SK-N-MC (cell line): Measurements from ENCODE around the gene EPOP.
"Not testable (repeated sequence)": the region's sequence is repeated elsewhere in the genome, so short reads cannot be mapped to it uniquely, and the experiment has no call there.

Source experiments
- DNase-seq: peaks from one replicate; pipeline ENCODE4 v3.0.0-alpha.2; 2011; ENCODE audit warnings: low read depth, low spot score
- H3K27ac ChIP-seq: fragments of 200-600 bp; sonication (generic); 2 replicates; pipeline ENCODE4 v1.5.1; 2016; ENCODE audit warnings: mixed run types
- H3K36me3 ChIP-seq: fragments of 200-600 bp; sonication (generic); 2 replicates; pipeline ENCODE4 v1.6.1; 2017; ENCODE audit warnings: antibody characterized with exemption, low read length, mixed read lengths; ENCODE audit not compliant: insufficient read depth
- H3K4me3 ChIP-seq: fragments of 200-600 bp; sonication (generic); 2 replicates; pipeline ENCODE4 v1.5.1; 2016
- H3K9ac ChIP-seq: fragments of 200-600 bp; sonication (generic); 2 replicates; pipeline ENCODE4 v1.8.0; 2017; ENCODE audit warnings: mixed run types, mixed read lengths; ENCODE audit not compliant: insufficient read length
- H3K9me3 ChIP-seq: fragments of 200-600 bp; sonication (generic); 2 replicates; pipeline ENCODE4 v1.6.1; 2017; ENCODE audit warnings: low read depth, mild to moderate bottlenecking, antibody characterized with exemption, low read length, moderate library complexity, mixed read lengths
- EZH2 ChIP-seq: fragments of 200-600 bp; sonication (generic); IDR thresholded peaks from one replicate; pipeline ENCODE4 v1.6.1; 2017; ENCODE audit warnings: antibody characterized with exemption
- FOXP2 ChIP-seq: optimal IDR thresholded peaks from 2 replicates; pipeline ENCODE3; 2011; ENCODE audit warnings: mild to moderate bottlenecking, moderate library complexity; ENCODE audit not compliant: insufficient read depth; ENCODE audit errors: extremely low read length, control extremely low read depth
- POLR2AphosphoS5 ChIP-seq: IDR thresholded peaks from 2 replicates; pipeline ENCODE4 v1.6.1; 2012; ENCODE audit warnings: mild to moderate bottlenecking, low read depth, low read length, borderline replicate concordance

The EPOP gene

DNA sequence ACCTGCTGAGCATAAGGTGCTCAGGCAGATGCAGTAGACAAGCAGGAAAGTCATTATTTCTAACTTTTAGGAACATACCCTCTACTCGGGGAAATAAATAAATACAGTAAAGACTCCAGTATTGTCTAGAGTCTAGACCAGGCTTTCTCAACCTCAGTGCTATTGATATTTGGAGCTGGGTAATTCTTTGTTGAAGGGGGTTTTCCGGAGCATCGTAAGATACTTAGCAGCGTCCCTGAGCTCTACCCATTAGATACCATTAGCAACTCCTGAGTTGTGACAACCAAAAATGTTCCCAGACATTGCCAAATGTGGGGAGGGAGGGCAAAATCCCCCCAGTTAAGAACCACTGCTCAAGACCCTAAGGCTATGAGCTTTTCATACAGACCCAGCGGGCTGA lies 21.1 kb downstream of the EPOP start:
- TF ChIP-seq FOXP2 (no peak), POLR2AphosphoS5 (no peak), EZH2 (no peak)
- DNase-seq: no peak
- Histone ChIP-seq H3K36me3 (no peaks in the 10 kb centered on the region), H3K4me3 (0 out of 2 replicates have a peak overlapping the region, but pooled peaks have one; percentile 8), H3K9me3 (no peaks in the 10 kb centered on the region), H3K9ac (no peak overlapping the region), H3K27ac (no peak overlapping the region)

DNA sequence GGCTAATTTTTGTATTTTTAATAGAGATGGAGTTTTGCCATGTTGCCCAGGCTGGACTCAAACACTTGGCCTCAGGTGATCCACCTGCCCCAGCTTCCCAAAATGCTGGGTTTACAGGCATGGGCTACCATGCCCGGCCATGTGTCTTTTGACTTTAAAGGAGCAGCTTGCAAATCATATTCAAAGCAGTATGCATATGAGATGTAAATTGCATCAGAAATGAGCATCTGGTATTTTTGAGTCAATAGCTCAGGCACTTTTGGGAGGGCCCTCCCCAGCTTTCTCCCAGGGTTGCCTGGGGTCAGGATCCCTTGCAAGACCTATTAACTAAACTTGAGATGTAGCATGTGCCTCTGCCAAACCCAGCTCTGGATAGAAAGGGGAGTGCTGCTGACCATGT lies 21.5 kb downstream of the EPOP start:
- no peak for DNase-seq
- Histone ChIP-seq H3K27ac (no peak overlapping the region), H3K9me3 (no peaks in the 10 kb centered on the region), H3K4me3 (0 out of 2 replicates have a peak overlapping the region, but pooled peaks have one; percentile 8), H3K9ac (no peak overlapping the region), H3K36me3 (no peaks in the 10 kb centered on the region)
- TF ChIP-seq POLR2AphosphoS5 (no peak), EZH2 (no peak), FOXP2 (no peak)

DNA sequence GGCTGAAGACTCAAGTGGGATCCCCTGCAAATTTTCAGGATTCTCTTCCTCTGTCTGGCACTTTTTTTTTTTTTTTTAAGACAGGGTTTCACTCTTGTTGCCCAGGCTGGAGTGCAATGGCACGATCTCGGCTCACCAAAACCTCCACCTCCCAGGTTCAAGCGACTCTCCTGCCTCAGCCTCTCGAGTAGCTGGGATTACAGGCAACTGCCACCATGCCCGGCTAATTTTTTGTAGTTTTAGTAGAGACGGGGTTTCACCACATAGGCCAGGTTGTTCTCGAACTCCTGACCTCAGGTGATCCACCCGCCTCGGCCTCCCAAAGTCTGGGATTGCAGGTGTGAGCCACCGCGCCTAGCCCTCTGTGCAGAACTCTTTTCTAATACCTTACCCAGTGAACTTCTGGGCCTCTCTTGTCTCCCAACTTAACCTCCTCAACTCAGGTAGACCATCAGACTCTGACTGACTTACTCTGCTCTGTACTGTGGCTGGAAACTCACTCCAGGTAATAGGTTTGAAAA lies 24.0 kb downstream of the EPOP start:
- H3K9me3 ChIP-seq, DNase-seq, H3K9ac ChIP-seq, H3K4me3 ChIP-seq, H3K27ac ChIP-seq, H3K36me3 ChIP-seq: not testable (repeated sequence)

DNA sequence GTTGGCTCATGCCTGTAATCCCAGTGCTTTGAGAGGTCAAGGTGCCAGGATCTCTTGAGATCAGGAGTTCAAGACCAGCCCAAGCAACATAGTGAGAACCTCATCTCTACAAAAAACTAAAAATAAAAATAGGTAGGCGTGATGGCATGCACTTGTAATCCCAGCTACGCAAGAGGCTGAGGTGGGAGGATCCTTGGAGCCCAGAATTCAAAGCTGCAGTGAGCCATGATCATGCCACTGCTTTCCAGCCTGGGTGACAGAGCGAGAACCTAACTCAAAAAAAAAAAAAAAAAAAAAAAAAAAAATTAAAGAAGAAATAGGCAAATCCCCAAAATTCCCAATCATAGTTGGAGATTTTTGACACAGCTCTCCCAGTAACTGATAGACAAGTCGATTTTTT lies 36.8 kb downstream of the EPOP start:
- TF ChIP-seq FOXP2 (no peak), POLR2AphosphoS5 (no peak), EZH2 (no peak)
- H3K27ac ChIP-seq: no peak overlapping the region
- no peaks in the 10 kb centered on the region for H3K36me3 ChIP-seq
- no peak for DNase-seq
- no peak overlapping the region for H3K9ac ChIP-seq
- H3K9me3 ChIP-seq: no peaks in the 10 kb centered on the region
- H3K4me3 ChIP-seq: no peak overlapping the region

DNA sequence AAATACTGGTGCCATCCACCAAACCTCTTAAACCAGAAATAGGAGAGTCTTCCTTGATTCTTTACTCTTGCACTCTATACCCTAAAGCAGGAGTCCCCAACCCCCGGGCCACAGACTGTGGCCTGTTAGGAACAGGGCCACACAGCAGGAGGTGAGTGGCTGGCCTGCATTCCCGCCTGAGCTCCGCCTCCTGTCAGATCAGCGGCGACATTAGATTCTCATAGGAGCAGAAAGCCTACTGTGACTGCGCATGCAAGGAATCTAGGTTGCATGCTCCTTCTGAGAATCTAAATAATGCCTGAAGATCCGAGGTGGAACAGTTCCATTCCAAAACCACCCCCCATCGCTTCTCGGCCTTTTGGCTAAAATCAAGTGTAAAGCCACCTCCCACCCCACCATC lies 38.7 kb downstream of the EPOP start:
- Histone ChIP-seq H3K9me3 (no peaks in the 10 kb centered on the region), H3K9ac (no peak overlapping the region), H3K36me3 (no peaks in the 10 kb centered on the region), H3K4me3 (no peak overlapping the region), H3K27ac (no peak overlapping the region)
- no peak for DNase-seq
- TF ChIP-seq FOXP2 (no peak), POLR2AphosphoS5 (no peak), EZH2 (no peak)

DNA sequence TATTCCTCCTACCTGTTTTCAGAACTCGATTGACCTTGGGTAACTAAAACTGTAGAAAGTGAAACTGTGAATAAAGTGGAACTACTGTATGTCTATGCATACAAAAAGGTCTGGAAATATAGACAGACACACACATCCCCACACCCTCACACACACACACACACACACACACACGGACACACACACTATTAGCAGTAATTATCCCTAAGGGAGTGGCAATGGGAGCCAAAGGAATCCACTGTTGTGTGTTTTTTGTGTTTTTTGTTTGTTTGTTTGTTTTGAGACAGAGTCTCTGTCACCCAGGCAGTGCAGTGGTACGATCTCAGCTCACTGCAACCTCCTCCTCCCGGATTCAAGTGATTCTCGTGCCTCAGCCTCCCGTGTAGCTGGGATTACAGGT lies 42.4 kb downstream of the EPOP start:
- Histone ChIP-seq H3K4me3 (no peak overlapping the region), H3K27ac (no peak overlapping the region), H3K36me3 (no peaks in the 10 kb centered on the region), H3K9me3 (no peaks in the 10 kb centered on the region), H3K9ac (no peak overlapping the region)
- TF ChIP-seq EZH2 (no peak), POLR2AphosphoS5 (no peak)
- DNase-seq: no peak

DNA sequence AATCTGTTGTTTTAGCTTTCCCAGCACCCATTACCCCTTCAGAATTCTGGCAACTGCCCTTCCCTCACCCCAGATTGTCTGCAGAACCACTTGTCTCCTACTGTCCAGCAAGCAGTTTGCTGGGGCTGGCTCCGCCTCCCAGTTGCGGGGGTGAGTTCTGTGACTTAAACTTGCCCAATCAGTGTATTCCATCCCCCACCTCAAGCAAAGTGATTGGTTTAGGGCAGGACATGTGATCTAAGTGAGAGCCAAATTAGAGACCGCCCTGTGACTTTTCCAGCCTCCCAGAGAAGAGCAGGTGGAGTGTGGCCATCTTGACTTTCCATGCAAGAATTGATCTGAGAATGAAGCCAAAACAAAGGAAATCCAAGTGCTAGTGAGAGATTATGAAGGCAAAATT lies 46.3 kb downstream of the EPOP start:
- Histone ChIP-seq H3K4me3 (no peak overlapping the region), H3K9me3 (no peaks in the 10 kb centered on the region), H3K27ac (no peak overlapping the region), H3K9ac (no peak overlapping the region), H3K36me3 (no peaks in the 10 kb centered on the region)
- DNase-seq: no peak
- TF ChIP-seq POLR2AphosphoS5 (no peak), EZH2 (no peak), FOXP2 (no peak)

DNA sequence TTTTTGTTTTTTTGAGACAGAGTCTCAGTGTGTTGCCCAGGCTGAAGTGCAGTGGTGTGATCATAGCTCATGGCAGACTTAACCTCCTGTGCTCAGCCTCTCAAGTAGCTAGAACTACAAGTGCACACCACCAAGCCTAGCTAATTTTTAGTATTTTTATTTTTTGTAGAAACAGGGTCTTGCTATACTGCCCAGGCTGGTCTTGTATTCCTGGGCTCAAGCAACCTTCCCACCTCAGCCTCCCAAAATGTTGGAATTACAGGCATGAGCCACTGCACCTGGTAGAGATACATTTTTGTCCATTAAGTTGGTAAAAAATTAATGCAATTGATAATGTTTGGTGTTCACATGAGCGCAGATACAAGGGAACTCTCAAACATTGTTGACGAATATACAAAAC lies 46.8 kb downstream of the EPOP start:
- H3K9me3 ChIP-seq: no peaks in the 10 kb centered on the region
- H3K4me3 ChIP-seq: no peak overlapping the region
- H3K36me3 ChIP-seq: no peaks in the 10 kb centered on the region
- DNase-seq: no peak
- TF ChIP-seq FOXP2 (no peak), POLR2AphosphoS5 (no peak), EZH2 (no peak)
- no peak overlapping the region for H3K9ac ChIP-seq
- no peak overlapping the region for H3K27ac ChIP-seq

DNA sequence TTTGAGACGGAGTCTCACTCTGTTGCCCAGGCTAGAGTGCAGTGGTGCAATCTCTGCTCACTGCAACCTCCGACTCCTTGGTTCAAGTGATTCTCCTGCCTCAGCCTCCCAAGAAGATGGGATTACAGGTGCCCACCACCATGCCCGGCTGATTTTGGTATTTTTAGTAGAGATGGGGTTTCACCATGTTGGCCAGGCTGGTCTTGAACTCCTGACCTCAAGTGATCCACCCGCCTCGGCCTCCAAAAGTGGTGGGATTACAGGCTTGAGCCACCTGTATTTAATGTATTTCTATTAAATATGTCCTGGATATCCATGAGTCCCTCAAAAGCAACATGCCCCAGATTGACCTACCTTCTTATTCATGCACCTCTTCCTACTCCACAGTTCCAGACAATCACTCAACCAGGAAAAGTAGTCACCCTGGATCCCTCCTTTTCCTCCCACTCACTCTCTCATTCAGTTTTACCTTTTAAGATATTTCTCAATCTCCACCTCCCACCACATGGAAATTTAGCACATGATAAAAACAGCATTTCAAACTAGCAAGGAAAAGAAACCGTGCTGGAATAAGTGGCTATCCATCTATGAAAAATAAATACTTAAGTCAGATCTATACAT lies 48.0 kb downstream of the EPOP start:
- not testable (repeated sequence) for H3K9ac ChIP-seq, DNase-seq, H3K27ac ChIP-seq, H3K4me3 ChIP-seq, H3K9me3 ChIP-seq, H3K36me3 ChIP-seq

DNA sequence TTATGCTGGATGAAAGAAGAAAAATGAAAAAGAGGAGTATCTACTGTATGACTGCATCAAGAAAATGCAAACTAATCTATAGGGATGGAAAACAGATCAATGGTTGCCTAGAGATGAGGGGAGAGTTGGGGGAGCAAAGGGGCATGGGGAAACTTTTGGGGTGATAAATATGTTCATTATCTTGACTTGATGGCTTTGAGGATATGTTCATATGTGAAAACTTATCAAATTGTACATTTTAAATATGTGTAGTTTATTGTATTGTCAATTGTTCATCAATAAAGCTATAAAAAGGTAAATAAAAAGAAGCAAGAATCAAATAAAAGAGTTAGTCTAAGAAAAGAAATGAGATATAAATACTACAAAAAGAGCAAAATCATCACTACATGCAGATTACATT lies 49.3 kb downstream of the EPOP start:
- H3K9ac ChIP-seq: no peak overlapping the region
- no peak overlapping the region for H3K4me3 ChIP-seq
- H3K9me3 ChIP-seq: no peaks in the 10 kb centered on the region
- no peak for TF ChIP-seq POLR2AphosphoS5
- DNase-seq: no peak
- H3K36me3 ChIP-seq: no peaks in the 10 kb centered on the region
- no peak overlapping the region for H3K27ac ChIP-seq

DNA sequence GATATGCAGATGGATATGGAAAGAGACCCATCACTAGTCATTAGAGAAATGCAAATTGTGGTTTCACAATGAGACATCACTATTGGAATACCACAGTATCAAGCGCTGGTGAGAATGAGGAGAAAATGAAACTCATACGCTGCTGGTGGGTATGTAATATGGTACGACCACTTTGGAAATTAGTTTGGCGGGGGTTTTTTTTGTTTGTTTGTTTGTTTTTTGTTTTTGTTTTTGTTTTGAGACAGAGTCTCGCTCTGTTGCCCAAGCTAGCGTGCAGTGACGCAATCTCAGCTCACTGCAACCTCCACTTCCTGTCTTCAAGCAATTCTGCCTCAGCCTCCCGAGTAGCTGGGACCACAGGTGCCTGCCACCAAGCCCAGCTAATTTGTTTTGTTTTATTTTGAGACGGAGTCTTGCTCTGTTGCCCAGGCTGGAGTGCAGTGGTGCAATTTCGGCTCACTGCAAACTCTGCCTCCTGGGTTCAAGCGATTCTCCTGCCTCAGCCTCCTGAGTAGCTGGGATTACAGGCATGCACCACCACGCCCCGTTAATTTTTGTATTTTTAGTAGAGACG lies 49.9 kb downstream of the EPOP start:
- not testable (repeated sequence) for DNase-seq, H3K4me3 ChIP-seq, H3K36me3 ChIP-seq, H3K9me3 ChIP-seq, H3K9ac ChIP-seq, H3K27ac ChIP-seq
